HS-27A (cell line): ENCODE data around the gene TBX10.
"Not testable (repeated sequence)": the region's sequence is repeated elsewhere in the genome, so short reads cannot be mapped to it uniquely, and the experiment has no call there.

Experiments used
- DNase-seq: peaks from one replicate; pipeline ENCODE4 v3.0.0-alpha.2; 2012; ENCODE audit warnings: low read depth, missing footprints

Gene TBX10

GRCh38 chr11:67639438-67639859, at the start of gene TBX10:
TSS of gene TBX10 (minus strand) at chr11:67639763. CDS start at chr11:67639472, 291 bp downstream.
- DNase-seq, result no peak

DNA sequence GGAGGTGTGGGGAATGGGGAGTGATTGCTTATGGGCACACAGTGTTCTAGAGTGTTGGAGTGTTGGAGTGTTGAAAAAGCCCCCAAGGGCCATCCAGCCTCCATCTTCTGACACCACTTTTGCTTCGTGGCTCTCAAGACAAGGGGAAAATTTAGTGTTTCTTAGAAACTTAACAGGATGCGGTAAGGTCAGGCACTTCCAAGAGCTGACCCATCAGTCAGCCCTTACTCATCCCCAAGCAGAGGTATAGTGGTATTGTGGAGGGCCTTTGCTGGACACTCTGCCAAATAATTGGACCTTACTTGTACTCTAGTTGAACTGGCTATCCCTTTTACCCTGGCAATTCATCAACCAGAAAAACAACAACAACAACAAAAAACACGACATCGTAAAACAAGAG, 49.6 kb upstream of the TBX10 start:
- no peak for DNase-seq

DNA sequence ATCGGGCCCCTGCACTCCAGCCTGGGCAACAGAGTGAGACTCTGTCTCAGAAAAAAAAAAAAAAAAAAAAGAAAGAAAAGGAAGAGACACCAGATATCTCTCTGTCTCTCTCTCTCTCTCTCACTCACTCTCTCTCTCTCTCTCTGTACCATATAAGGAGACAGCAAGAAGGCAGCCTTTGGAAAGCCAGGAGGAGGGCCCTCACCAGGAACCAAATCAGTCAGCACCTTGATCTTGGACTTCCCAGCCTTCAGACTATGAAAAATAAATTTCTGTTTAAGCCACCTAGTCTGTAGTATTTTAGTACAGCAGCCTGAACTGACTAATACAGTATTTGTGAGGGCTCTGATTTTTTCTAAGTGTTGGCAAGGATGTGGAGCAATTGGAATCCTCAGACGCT, 48.4 kb upstream of the TBX10 start:
- no peak for DNase-seq

- DNase-seq, result not testable (repeated sequence)
Observed at GRCh38 chr11:67685641-67686332, 46.2 kb upstream of the TBX10 start.

DNA sequence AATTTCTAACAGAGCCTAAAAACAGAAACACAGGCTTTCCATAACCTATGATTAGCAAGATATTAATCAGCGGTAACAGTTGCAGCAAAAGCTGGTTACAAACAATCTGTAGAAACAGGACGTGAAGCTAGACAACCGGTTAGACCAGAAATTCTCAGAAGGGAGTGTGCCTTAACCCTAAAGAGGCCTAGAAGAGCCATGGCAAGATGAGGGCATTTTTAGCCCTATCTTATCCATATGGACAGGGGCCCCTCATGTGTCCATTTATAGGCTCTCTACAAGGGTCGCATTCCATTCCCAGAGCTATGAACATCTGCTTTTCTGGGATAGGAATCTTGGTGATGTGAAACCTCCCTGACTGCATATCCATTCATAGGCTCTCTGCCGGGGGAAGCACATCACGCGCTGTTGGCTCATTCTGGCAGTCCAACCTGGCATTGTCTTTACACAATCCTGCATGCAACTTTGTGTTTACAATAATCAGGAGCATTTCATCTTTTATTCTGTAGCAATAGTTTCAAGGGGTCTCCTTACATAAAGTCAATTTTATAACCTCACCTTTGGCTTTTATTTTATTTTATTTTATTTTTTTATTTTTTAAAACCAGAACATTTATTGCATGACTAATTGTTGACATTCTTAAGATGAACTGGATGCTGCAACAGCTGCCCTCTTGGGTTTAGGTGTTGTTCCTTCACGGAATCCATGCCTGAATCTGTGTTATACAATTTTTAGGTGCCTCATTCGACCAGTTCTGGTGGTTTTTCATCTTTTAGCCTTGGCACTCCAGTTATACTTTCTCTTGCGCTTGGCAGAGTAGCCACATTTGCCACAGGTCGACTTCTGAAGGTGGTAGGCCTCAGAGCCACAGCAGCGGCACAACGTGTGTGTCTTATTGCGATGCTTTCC, 42.8 kb upstream of the TBX10 start:
- not testable (repeated sequence) for DNase-seq

- no peak for DNase-seq
Observed at GRCh38 chr11:67680696-67681470, 41.3 kb upstream of the TBX10 start.

DNA sequence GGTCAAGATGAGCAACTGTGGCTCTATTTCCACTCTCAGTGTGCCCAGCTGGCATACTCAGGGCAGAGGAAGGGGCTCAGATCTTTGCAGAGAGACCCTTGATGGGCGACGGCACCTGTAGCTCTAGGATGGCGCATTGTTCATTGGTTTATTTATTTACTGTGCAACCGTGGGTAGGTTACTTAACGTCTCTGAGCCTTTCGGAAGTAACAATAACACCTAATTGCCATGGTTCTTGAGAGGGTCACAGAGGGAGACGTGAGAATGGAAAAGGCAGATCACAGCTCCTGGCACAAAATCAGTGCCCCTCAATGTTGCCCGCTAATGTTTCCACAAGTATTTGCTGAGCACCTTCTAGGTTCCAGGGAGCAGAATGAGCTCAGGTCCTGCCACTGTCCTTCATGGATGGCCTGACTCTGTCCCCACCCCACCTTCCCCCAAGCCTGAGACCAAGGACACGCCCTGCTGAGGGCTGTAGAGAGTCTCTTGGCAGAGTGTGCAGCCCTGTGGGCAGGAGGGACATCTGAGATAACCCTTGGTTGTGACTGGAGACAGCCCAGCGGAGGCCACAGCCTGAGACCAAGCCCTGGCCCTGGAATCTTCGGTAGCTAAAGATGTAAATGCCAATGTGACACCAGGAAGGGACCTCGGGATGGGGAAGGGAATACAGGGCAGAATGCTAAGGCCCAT, 35.6 kb upstream of the TBX10 start:
- DNase-seq, result no peak

DNA sequence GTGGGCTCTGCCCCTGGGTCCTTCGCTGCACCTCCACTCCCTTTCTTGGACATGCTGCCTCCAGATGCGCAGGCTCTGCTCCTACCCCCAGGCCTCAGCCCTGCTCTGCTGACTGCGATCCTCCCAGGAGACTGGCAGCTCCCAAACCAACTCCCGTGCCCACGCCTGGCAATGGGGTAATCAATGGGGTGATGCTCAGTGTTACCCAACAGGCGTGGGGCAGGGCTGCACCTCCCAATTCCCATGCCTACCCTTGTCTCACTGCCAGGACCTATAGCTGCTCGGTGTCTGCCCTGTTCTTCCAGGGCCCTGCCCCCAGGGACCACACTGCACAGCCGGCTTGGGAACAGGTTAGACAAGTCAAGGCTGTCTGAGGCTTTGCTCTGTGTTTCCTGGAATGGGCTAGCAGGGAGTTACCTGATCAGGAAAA, 34.9 kb upstream of the TBX10 start, which contains the start of gene ALDH3B2:
ALDH3B2 (minus strand) TSS at position 182 of the 430 bp plus-strand sequence. CDS start 7,688 bp downstream, outside the sequence.
- no peak for DNase-seq

DNA sequence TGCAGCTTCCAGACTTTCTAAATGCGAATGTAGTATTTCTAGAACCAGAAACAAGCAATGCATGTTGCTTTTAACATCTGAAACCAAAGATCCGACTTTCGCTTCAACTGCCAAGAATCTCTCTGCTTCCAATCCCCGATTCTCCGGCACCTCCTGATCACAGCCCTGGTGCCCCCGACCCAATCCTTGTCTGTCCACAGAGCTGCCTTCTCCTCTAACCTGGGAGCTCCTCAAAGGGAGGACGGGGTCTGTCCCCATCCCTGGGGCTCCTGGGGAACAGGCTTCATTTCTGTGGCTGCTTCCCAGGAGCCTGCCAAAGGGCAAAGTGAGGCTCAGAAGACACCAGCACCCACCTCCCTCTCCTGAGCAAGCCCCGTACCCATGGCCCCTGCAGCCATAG, 34.3 kb upstream of the TBX10 start:
- no peak for DNase-seq

DNA sequence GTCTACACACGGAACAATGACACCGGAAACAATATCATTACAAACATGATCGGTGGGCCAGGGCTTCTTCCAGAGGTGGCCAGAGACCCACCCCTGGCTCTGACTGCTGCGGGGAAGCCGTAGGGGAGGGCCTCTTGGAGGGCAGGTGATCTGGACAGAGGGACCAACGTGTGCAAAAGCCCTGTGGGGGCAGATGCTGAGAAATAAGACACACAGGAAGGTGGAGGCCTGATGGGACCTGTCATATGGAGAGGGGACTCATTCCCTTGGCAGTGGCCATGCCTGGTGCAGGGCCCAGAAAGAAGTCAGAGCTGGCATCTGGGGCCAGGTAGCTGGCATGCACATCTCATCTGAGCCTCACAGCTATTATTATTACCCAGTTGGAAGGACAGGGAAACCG, 33.8 kb upstream of the TBX10 start:
- DNase-seq, result no peak

GRCh38 chr11:67671211-67671520, 31.6 kb upstream of the TBX10 start:
- no peak for DNase-seq

DNA sequence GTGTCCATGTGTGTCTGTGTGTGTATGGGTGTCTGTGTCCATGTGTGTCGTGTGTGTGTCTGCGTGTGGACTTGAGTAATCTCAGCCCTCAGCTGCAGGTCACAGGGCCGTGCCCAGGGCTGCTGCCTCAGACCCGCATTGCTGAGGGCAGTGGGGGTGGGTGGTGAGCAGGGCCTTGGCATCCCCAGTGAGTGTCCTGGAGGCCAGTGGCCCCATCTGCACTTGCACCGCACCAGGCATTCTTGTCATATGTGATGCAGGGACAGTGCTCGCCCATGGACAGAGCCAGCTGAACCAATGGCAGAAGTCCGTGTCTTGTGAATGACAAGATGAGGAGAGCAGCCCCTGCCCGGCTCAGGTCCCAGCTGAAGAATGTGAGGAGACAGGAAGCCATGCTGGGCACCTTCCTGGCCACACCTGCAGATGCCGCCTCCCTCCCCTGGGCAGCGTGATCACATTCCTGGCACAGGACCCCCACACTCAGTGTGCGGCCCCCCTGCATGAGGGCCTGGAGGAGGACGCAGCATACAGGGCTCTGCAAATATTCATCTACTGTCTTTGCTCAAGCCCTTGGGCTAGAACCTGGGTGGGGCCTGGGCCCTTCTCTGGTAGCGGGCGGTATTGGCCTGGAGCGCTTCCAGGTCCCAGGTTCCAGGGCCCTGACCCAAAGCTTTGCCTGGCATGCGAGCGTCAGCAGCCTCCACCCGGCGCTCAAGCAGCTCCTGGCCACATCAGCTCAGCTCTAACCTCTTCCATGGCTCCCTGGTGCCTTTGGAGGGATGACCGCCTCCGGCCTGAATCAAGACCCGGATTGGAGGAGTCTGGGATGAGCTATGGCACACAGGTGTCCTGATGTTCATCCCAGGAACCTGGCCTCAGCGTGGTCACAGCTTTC, 31.0 kb upstream of the TBX10 start:
- DNase-seq, result no peak

DNA sequence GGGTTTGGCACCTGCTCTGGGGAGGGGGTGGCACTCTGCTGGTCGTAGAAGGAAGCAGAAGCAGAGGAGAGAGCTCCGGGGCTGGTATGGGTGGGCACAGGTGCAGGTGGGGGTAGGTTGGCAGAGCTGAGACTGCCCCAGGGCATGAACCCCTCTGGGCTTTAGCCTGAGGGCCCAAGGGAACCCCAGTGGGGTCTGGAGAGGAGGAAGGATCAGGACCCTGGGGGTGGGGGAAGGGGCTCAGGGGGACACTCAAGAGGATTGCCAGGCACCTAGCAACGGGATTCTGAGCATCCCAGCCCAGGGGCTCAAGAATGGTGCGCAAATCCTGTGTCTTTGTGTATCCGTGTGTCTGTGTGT, 28.6 kb upstream of the TBX10 start:
- no peak for DNase-seq

DNA sequence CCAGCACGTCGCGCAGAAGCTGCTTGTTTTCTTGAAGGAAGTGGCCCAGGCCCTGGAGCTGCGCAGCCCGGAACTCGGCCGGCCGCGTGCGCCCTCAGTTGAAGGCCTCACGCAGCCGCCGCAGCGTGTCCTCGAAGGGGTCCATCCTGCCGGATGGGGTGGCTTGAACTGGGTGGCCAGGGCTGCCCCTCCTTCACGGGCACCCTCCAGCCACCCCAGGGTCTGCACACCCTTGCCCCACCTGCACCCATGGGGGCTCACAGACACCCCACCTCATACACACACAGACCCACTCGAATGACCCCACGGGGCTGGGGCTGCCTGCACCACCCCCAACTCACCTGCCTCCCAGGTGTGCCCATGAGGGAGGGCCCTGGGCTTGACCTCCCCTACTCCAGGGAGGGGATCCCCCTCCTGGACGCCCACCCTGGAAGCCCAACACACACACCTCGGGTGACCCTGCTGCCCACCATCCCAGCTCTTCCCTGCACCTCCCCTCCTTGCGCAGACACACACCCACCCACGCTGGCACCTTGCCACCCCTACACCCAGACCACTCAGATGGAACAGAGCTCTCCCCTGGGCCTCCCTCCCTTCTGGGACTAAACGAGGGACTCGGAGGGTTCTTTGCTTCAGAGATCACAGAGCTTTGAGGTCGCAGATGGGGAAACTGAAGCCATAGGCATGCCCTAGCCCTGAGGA, 28.1 kb upstream of the TBX10 start:
- DNase-seq, result no peak

- no peak for DNase-seq
Observed at GRCh38 chr11:67666676-67667489, 27.3 kb upstream of the TBX10 start.

DNA sequence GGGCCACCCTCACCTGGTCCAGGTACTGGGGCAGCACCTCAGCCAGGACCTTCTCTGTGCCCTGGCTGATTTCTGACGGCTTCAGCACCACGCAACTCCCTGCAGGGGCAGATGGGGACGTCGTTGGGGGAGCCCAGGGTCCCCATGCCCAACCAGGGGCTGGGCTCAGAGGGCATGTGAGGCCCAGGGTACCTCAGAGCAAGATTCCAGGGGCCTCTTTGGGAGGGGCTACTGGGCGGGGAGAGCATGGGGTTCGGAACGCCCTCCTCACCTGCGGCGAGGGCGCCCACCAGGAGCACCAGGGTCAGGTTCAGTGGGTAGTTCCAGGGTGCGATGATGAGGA, 26.7 kb upstream of the TBX10 start:
- DNase-seq, result no peak

DNA sequence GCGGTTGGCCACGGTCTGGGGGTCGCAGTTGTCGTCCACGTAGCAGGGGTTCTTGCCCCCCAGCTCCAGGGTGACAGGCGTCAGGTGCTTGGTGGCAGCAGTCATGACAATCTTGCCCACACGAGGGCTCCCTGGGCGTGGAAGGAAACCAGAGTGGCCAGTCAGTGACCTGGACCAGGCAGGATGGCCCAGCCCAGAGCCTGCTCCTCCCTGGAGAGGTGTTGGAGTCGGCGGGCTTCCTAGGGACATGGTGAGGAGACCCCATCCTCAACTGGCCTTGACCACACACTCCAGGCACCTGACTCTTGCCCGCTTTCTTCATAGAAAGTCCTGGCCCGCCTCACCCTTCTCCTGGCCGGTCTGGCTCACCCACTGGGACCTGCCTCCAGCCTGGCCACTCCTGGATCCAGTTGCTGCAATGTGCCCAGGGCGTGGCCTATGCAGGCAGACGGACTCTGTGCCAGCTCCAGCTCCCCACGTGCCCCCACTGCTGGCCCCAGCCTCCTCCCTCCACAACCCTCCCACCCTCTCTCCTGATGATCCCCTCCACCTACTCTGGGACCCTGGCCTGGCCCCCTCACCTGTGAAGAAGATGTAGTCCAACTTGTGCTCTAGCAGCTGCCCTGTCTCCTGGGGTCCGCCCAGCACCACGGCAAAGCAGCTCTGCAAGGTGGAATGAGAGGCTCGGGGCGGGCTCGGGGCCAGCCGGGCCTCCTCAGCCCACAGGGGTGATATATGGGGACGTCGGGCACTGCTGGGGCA, 26.2 kb upstream of the TBX10 start:
- no peak for DNase-seq

DNA sequence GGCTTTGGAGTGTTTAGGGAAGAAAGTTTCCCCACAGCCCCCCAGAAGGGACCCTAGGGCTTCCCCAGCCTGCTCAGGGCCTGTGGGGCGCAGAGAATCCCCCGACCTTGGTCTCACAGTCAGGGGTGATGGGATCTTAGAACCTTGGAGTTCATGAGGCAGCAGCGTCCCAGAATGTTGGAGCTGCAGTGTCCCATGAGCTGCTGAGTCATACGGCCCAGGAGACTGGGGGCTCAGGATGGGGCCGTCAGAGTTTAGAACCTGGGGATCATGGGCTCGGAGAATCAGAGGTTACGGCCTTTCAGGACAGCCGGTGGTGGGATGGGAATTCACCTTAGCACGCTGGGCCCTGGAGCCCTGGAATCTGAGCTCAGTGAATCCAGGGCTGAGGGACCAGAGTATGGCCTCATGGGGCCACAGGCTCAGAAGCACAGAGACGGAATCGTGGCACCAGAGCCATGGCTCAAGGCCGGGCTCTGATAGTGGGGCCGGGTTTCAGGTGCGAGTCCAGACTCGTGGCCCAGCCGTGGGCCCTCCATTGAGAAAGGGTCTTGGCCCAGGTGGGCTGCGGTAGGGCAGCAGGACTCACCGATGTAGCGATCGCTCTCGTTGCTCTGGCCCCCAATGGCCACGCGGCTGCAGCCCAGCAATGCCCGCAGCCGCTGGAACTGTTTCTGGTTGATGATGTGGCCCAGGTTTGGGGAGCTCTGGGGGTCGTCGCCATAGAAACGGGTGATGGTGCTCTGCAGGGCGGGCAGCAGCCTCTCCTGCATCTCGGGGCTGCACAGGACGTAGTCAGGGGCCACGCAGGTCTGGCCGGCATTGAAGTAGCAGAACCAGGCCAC, 25.4 kb upstream of the TBX10 start:
- no peak for DNase-seq
